GM21390 (cell line): Measurements from ENCODE around the gene ZSCAN16.

ENCODE experiments used
- ATAC-seq: cut with Tn5 transposase; IDR thresholded peaks from one replicate; pipeline ENCODE4 v1.9.1; 2021; ENCODE audit not compliant: unreplicated experiment

ZSCAN16 gene

DNA sequence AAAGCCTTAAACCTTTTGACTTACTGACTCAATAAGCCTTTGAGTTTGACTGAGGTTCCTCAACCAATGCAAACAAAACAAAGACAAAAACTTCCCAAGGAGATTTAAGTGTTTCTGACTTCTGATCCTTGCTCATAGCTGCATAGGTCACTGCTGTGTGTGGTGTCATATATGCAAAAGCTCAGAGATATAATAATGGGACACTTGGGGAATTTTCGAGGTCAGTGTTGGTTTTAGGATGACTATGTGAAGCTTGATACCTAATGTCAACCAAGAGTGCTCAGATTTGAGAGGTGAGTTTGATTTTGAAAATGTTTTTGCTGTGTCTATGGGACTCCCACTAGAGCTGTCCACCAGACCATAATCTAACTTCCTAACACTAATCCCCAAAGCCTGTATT, 43.5 kb downstream of the ZSCAN16 start:
- no peak for ATAC-seq

DNA sequence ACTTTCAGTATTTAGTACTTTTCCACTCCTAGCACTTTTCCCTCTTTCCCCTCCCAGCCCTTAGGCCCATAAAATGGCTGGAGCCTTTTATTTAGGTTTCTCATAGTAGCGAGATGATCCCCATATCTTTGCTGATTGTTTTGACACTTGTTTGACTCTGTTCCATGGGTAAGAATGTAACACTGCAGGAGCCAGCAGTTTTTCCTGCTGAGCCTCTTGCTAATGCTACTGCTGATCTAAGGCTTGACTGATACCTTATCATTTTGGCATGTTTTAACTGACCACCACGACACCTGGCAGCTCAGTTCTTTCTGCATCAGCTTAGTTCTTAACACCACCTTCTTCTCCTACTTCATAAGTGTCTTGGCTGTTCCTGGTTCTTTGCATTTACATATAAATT, 46.9 kb downstream of the ZSCAN16 start:
- ATAC-seq, result no peak

DNA sequence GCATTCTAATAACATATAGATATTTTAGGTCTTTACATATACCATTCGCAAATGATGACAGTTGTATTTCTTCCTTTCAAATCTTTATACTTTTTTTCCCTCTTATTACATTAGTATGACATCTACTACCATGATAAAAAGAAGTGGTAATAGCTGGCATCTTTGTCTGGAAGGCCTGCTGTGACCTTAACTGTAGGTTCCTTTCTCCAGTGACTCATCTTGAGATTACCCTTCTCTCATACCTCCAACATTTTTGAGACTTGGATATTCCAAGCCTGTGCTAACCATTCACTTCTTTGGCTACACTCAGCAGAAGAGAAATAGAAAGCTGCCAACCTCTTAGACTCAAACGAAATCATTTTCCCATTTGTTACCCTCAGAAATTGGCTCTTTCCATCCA, 47.6 kb downstream of the ZSCAN16 start:
- no peak for ATAC-seq

DNA sequence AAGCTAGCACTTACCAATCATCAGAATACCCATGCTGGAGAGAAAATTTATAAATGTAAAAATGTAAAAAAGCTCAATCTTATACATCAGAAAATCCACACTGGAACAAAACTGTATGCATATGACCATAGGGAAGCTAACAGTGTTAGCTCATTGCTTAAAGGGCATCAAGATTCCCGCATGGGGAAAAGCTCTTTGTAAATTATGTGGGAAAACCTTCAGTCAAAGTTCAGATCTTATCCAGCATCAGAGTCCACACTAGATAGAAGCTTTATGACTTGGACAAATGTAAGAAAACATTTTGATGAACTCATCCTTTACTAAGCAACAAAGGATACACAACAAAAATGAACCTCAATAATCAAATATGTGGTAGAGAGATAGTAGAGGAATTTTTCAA, 52.0 kb downstream of the ZSCAN16 start:
- no peak for ATAC-seq
